AG09309 (cell line): ENCODE measurements around the gene THG1L.
A peak's percentile ranks its signal among the peaks of the same experiment; 100 is the strongest.
"Not testable (repeated sequence)": the region's sequence is repeated elsewhere in the genome, so short reads cannot be mapped to it uniquely, and the experiment has no call there.

Experiments used
- DNase-seq: peaks from one replicate; pipeline ENCODE4 v3.0.0-alpha.2; 2010; ENCODE audit warnings: low read depth
- H3K4me3 ChIP-seq: 2 replicates; pipeline ENCODE4 v1.5.1; 2011; ENCODE audit warnings: mild to moderate bottlenecking, low read depth, low read length, moderate library complexity; ENCODE audit not compliant: control insufficient read depth
- CTCF ChIP-seq: IDR thresholded peaks from 2 replicates; pipeline ENCODE4 v1.5.1; 2011; ENCODE audit warnings: mild to moderate bottlenecking, low read depth, low read length, inconsistent platforms; ENCODE audit not compliant: insufficient read depth, control insufficient read depth; ENCODE audit errors: missing control alignments

The THG1L gene

GRCh38 chr5:157714596-157714864 is 16.7 kb upstream of the THG1L start:
- no peak overlapping the region for H3K4me3 ChIP-seq
- DNase-seq: no peak
- no peak for TF ChIP-seq CTCF

- H3K4me3 ChIP-seq: no peak overlapping the region
- TF ChIP-seq CTCF: peak; percentile 66
- DNase-seq: peak; percentile 57
Measured at GRCh38 chr5:157718519-157718918, 12.7 kb upstream of the THG1L start.

DNA sequence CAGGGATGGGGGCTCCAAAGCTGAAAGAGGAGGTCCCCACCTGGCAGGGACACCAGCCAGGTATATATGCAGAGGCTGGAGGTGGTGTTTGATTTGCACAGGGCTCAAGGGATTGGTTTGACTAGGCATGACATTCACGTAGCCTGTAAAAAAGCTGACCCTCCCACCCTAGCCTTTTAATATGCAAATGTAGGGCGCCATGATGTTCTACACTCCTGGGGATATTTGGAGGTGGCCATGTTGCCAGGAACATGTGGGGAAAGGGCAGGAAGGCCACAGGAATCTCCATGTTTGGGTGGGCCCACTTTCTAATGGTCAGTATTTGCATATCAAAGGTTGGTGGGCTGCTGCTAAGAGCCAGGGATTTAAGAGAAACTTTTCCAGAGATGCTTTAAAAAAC is 12.0 kb upstream of the THG1L start:
- no peak overlapping the region for H3K4me3 ChIP-seq
- DNase-seq: no peak
- TF ChIP-seq CTCF: no peak

DNA sequence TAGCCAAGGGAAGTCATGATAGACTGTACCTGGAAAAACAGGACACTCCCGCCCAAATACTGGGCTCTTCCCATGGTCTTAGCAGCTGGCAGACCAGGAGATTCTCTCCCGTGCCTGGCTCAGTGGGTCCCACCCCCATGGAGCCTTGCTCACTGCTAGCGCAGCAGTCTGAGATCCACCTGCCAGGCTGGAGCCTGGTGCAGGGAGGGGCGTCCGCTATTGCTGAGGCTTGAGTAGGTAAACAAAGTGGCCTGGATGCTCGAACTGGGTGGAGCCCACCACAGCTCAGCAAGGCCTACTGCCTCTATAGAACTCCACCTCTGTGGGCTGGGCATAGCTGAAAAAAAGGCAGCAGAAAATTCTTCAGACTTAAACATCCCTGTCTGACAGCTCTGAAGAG is 10.1 kb upstream of the THG1L start:
- no peak for TF ChIP-seq CTCF
- no peak for DNase-seq
- no peak overlapping the region for H3K4me3 ChIP-seq

- H3K4me3 ChIP-seq, DNase-seq: not testable (repeated sequence)
Measured at GRCh38 chr5:157722895-157723294, 8.3 kb upstream of the THG1L start.

- not testable (repeated sequence) for DNase-seq, H3K4me3 ChIP-seq
Measured at GRCh38 chr5:157726607-157727006, 4.6 kb upstream of the THG1L start.

DNA sequence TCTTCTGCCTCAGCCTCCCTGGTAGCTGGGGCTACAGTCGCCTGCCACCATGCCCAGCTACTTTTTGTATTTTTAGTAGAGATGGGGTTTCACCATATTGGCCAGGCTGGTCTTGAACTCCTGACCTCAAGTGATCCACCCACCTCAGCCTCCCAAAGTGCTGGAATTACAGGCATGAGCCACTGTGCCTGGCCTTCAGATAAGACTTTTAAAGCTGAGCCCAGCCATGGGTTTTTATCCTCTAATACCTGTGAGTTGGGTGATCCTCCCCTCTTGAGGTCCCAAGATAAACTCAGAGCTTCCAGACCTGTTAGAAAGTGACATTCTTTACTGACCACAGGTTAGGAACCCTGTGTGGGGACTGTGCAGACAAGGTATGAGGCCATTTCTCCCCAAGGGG is 3.4 kb upstream of the THG1L start:
- not testable (repeated sequence) for H3K4me3 ChIP-seq, DNase-seq

- DNase-seq: no peak
Measured at GRCh38 chr5:157729858-157730257, 1.4 kb upstream of the THG1L start.

More at GRCh38 chr5:157729858-157730257, 1.4 kb upstream of the THG1L start:
- H3K4me3 ChIP-seq: no peak overlapping the region
- TF ChIP-seq CTCF: no peak
